ENCODE results near the gene CFAP20DC.

DNA sequence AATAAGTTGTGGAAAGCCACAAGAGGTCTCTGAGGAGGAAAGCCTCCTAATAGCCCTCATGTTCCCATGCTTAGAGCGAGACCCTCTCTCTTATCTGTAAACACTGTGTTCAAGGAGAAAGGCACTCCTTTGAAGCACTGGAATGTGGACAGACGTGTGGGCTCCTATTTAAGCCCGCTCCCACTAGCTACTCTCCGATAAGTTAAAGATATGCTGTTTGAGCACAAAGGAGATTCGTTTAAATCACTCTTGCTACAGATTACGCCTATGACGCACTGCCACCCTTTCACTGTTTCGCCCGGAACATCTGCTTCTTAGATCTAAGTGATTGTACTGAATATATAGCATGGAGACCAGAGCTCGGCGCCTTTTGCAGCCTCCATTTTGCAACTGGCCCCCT, 325.5 kb downstream of the CFAP20DC start:
- TF ChIP-seq EZH2 (IDR thresholded peaks at IDR 0.05; ENCODE audit: insufficient read depth, low read length) (no peak), CTCF (IDR thresholded peaks at IDR 0.05; ENCODE audit: insufficient read depth, low read depth, low read length) (no peak)
